GM10847 (cell line): ENCODE measurements around the gene PCID2.

Experiments
- POLR2A ChIP-seq: IDR thresholded peaks from 2 replicates; pipeline ENCODE4 v1.6.1; 2011; ENCODE audit not compliant: insufficient read length; ENCODE audit errors: extremely low read depth

Gene PCID2

GRCh38 chr13:113166681-113167080, 41.8 kb downstream of the PCID2 start:
- no peak for TF ChIP-seq POLR2A

GRCh38 chr13:113166266-113166665, 42.2 kb downstream of the PCID2 start:
- no peak for TF ChIP-seq POLR2A

- TF ChIP-seq POLR2A, result no peak
Measured at GRCh38 chr13:113164492-113164891, 44.0 kb downstream of the PCID2 start.

GRCh38 chr13:113162783-113163685, 45.4 kb downstream of the PCID2 start:
- TF ChIP-seq POLR2A, result no peak

- no peak for TF ChIP-seq POLR2A
Measured at GRCh38 chr13:113161433-113161832, 47.0 kb downstream of the PCID2 start.

GRCh38 chr13:113160983-113161382, 47.5 kb downstream of the PCID2 start:
- TF ChIP-seq POLR2A, result no peak

GRCh38 chr13:113159701-113160100, 48.8 kb downstream of the PCID2 start:
- TF ChIP-seq POLR2A, result no peak

GRCh38 chr13:113158946-113159345, 49.5 kb downstream of the PCID2 start:
- no peak for TF ChIP-seq POLR2A

- TF ChIP-seq POLR2A, result no peak
Measured at GRCh38 chr13:113157929-113158747, 50.3 kb downstream of the PCID2 start, which contains the start of gene PROZ. PROZ (plus strand) TSS chr13:113158648; CDS start chr13:113158661, 13 bp downstream.

- no peak for TF ChIP-seq POLR2A
Measured at GRCh38 chr13:113157206-113157928, 51.1 kb downstream of the PCID2 start.

GRCh38 chr13:113155982-113156655, 52.4 kb downstream of the PCID2 start:
- TF ChIP-seq POLR2A, result no peak

GRCh38 chr13:113155201-113155600, 53.3 kb downstream of the PCID2 start:
- TF ChIP-seq POLR2A, result no peak

GRCh38 chr13:113153810-113154748, 54.4 kb downstream of the PCID2 start:
- peak; percentile 38 for TF ChIP-seq POLR2A
